Midbrain (tissue), 1 donor: ENCODE results near the gene HS2ST1.
"Not testable (repeated sequence)": the region's sequence is repeated elsewhere in the genome, so short reads cannot be mapped to it uniquely, and the experiment has no call there.

Experiments
- DNase-seq: peaks from one replicate; lab custom pipeline; 2025; lab: John Stamatoyannopoulos, UW

The HS2ST1 gene

DNA sequence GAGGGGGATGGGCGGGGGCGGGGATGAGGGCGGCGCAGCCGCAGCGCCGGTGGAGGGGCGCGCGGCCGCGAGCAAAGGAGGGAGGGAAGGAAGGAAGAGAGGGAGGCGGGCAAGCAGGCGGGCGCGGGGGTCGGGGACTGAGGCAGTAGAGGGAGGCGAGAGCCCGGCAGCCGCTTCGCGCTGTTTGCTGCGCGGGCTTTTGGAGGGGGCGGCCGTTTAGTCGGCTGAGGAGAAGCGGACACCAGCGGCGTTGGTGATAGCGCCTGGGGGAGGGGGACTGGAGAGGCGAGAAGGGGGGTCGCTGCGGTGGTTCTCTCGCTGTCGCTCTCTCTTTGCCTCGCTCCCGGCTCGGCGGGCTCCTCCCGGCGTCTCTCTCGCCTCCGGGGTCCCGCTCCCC lies at the start of gene HS2ST1:
TSS of gene HS2ST1 (plus strand) at position 35 of the 397 bp plus-strand sequence.
- DNase-seq: no peak

DNA sequence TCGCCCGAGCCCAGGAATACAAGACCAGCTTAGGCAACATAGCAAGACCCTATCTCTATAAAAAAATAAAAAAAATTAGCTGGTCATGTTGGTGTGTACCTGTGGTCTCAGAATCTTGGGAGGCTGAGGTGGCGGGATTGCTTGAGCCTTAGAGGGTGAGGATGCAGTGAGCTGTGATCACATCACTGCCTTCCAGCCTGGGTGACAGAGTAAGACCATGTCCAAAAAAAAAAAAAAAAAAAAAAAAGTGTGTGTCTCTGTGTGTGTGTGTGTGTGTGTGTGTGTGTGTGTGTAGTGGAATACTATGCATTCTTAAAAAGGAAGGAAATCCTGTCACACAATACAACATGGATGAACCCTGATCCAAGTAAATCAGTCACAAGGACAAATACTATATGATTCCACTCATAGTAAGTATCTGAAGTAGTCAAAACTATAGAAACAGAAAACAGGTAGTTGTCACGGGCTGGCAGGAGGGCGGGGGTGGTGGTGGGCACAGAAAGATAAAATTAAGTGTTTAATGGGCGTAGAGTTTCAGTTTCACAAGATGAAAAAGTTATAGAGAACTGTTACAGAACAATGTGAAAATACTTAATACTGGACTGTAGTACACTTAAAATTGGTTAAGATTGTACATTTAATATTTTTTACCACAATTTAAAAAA lies 48.3 kb upstream of the HS2ST1 start:
- DNase-seq: no peak

DNA sequence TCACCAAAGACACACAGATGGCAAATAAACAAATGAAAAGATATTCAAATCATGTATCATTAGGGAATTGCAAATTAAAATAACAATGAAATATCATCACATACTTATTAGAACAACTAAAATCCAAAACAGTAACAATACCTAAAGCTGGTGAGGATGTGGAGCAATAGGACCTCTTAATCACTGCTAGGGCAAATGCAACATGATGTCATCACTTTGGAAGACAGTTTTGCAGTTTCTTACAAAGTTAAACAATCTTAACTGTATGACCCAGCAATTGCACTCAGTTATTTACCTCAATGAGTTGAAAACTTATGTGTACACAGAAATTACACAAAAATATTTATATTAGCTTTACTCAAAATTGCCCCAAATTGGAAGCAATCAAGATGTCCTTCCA lies 47.8 kb upstream of the HS2ST1 start:
- DNase-seq: no peak

DNA sequence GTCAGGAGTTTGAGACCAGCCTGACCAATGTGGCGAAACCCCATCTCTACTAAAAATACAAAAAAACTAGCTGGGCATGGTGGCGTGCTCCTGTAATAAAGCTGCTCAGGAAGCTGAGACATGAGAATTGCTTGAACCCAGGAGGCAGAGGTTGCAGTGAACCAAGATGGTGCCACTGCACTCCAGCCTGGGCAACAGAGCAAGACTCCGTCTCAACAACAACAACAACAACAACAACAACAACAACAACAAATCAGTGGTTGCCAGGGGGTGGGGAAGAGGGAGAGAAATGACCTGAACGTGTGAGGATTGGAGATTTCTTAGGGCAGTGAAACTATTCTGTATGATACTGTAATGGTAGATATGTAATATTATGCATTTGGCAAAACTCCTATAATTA lies 47.2 kb upstream of the HS2ST1 start:
- not testable (repeated sequence) for DNase-seq

DNA sequence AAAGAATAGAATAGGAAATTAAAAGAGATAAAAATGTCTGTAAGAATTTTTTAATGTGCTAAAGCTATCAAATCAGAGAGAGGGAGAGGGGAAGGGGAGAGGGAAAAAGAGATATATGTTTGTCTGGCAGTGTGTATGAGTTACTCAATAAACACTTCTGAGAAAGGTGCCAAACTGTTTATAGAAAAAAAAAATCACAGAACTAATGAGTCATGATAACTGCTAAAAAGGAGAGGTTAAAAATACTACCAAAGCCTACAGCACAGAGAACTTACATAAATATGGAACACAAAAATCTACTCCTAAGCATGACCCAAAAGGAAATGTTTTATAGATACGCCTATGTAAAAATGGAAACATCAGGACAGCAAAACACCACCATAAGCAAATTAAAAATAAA lies 46.0 kb upstream of the HS2ST1 start:
- DNase-seq: no peak

DNA sequence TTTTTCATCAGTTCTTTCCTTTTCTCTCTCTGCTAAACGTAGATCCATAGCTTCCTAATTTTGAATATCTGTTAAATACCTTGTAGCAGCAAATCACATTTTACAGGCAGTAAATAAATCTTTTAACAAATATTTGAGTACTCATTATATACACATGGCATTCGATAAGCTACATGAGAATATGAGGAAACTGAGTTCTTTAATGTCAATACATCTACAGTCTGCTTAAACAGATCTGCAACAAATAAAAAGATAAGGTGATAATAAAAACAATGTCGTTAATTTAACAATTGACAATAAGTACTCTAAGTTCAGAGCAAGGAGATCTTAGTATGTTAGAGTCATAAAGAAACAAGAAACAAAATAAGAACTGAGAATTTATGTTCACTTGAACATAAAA lies 43.4 kb upstream of the HS2ST1 start:
- no peak for DNase-seq

DNA sequence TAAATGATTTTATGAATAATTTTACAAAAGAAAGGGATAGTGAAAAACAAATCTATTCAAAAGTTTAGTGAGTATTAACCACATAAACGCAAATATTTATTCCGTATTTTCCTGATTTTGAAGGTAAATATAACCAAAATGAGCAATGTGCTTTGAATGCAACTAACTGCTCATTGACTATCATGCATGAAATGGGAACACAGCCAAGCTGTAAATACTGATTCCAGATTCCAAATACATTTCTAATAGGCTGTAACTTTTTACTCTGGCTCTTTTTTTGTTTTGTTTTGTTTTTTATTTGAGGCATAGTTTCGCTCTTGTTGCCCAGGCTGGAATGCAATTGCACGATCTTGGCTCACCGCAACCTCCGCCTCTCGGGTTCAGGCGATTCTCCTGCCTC lies 42.3 kb upstream of the HS2ST1 start:
- no peak for DNase-seq

DNA sequence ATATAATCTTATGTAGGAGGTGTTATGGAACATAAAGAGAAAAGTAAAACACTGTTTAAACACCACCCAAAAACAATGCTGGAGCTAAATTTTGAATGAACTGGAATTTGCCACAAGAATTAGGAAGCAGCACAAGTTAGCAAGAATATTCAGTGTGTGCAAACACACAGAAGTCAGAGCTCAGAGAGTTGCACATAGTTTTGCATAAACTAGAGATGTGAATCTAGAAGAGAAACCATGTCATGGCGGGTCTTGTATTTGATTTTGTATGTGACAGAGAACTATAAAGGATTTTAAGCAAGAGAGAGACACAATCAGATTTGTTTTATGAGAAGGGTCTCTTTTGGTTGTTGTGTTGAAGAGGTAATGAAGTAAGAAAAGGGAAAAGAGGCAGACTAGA lies 38.7 kb upstream of the HS2ST1 start:
- no peak for DNase-seq

DNA sequence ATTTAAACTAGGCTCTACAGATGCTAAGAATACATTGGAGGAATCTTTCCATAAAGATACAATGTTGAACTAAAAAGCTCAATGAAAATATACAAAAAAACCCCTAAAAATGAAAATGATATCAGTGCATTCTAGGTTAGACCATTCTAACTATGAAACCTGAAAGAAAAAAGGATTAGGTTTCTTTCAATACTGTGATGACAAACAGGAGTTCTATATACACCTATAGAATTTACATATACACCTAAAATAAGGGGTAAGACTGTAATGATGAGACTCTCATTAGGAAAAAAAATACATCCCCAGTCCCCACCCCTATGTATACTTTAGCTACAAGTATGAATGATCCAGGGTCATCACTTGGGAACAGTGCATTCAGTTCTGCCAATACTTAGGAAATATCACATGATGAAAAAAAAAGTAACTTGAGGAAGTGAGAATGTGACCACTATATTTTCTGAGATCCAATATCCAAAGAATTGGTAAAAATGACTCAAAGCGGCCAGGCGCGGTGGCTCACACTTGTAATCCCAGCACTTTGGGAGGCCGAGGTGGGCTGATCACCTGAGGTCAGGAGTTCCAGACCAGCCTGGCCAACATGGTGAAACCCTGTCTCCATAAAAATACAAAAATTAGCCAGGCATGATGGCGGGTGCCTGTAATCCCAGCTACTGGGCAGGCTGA lies 26.8 kb upstream of the HS2ST1 start:
- DNase-seq: no peak

DNA sequence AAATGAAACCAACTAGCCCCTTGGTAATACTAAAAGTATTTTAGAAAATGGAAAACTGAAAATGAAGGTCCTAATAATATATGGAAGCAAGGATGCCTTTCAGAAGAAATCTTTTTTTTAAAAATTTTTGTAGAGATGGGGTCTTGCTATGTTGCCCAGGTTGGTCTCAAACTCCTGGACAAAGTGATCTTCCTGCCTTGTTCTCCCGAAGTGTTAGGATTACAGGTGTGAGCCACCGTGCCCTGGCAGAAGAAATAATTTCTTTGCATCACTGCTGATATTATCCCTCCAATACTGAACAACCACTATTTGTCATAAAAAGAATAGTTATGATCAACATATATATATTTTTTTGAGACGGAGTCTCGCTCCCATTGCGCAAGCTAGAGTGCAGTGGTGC lies 26.1 kb upstream of the HS2ST1 start:
- DNase-seq: no peak

DNA sequence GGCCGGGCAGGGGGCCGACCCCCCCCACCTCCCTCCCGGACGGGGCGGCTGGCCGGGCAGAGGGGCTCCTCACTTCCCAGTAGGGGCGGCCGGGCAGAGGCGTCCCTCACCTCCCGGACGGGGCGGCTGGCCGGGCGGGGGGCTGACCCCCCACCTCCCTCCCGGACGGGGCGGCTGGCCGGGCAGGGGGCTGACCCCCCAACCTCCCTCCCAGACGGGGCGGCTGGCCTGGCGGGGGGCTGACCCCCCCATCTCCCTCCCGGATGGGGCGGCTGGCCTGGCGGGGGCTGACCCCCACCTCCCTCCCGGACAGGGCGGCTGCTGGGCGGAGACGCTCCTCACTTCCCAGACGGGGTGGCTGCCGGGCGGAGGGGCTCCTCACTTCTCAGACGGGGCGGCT lies 15.0 kb upstream of the HS2ST1 start:
- DNase-seq: not testable (repeated sequence)

DNA sequence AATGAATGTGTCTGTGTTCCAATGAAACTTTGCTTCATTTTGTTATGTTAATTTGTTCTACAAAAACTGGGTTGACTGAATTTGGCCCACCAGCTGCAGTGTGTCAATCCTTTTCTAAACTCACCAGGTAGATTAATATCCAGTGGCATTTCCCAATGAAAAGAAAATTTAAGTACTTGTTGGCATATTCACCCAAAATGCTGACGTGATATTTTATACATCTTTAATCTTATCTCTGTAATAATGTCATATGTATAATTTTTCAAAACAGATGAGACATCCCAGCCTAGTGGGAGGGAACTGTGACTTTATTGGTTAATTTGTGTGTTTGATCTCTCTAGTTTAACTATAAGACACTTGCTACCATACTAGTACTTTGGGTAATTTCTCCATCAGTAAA lies 8.6 kb upstream of the HS2ST1 start:
- no peak for DNase-seq

DNA sequence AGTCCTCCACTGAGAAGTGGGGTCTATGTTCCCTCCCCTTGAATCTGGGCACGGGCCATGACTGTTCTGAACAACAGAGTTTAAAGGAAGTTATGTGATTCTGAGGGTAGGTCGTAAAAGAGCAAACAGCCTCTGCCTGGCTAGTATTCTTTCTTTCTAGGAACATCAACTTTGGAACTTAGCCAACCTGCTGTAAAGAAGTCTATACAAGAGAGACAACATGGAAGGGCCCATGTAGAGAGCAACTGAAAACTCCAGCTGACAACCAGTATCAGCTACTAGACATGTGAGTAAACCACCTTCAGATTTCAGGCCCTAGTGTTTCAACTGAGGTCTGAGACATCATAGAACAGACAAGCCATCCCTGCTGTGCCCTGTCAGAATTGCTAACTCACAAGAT lies 8.0 kb upstream of the HS2ST1 start:
- DNase-seq: no peak

DNA sequence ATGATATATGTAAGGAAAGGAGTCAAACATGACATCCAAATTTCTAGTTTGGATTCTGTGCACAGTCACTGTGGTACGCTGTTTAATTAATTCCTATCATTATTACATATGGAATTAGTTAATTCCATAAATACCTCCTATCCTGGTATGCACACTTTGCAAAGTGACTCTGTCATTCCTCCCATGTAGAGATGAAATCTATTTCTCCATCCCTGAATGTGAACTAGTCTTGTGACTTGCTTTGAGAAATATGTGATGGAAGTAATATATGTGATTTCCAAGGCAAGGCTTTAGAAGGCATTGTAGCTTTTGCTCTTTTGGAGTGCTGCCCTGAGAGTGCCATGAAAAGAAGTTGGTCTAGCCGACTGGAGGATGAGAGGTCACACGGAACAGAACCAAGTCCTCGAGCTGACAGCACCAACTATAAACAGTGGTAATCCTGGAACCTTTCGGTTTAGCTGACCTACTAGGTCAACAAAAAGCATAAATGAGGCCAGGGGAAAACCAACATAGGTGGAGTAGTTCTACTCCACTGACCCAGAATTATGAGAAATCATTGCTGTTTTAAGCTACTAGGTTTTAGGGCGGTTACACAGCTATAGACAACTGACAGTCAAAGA lies 2.0 kb upstream of the HS2ST1 start:
- no peak for DNase-seq

DNA sequence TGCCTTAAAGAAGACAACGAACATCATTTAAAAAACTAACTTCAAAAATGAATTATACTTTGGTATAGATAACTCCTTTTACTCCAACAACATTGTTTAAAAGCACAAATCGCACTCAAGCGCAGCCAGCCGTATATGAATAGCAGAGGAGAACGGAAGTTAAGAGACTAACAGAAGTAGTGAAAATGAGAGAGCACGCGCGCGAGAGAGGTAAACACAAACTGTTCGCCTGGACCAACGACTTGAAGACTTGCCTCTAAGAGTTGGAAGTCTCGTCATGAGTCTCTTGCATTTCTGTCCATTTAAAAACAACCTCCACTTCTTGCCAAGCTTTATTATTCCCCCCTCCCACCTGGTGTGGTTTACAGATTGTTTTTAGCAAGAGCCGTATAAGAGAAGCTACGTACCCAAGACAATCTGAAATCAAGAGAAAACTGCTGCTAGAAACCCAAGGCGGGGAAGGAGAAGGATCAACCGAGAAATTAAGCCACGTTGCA lies 988 bp upstream of the HS2ST1 start:
- DNase-seq: peak; percentile 18

DNA sequence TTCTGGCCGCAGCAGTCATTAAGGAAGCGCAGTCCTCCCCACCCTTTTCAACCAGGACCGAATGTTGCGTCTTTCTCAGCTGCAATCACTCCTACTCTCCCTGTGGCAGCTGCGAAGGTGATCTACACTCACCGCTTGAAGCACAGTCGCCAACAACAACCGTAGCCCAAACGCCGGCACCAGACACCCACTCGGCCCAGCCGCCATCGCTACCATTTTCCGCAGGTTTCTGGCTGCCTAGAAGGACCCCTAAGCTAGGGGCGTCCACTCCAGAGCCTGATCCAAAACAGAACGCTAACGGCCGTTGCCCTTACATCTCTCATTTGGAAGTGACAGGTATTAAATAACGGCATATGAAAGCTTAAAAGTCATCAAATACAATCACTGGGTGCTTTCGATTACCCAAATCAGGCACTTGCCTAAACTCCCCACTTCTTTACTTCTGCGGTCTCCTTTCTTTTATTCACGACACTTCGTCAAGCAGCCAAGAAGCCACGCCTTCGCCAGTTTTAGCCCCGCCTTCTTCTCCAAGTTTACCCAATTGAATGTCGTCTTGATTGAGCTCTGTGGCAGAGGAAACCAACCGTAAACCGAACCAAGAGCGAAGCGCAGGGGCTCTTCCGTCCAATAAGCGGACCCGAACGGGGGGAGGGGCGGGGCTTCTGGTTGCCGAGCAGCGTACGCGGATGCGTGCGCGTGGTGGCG lies 387 bp upstream of the HS2ST1 start, which contains the start of gene SELENOF:
TSS of gene SELENOF (minus strand) at position 231 of the 705 bp plus-strand sequence. CDS start at position 216, 15 bp downstream.
- peak; percentile 100 for DNase-seq

DNA sequence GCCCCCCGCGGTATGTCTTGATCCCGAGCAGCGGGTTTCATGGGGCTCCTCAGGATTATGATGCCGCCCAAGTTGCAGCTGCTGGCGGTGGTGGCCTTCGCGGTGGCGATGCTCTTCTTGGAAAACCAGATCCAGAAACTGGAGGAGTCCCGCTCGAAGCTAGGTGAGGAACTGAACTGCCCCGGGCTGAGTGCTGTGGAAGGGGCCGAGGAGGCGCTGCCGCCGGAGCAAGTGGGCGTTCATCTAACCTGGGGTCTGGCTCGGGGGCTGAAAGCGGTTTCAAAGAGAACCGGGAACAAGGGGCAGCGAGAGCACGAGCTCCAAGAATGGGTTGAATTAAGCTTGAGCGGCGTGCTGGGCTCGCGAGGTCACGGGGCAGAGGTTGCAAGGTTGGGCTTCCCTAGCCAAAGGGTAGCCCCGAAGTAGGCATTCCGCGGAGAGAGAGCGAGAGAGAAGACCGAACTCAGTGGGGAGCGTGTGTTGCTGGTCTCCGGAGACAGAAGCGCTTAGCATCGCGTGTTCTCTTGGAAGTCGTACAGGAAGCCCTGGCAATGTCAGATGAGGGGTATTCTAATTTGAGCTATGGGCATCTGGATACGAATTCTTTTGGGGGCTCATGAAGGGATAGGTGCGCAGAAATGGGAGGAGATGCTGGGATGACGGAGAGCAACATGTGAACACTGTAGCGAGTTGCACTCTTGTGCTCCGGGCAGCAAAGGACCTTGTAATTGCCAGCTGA lies 732 bp downstream of the HS2ST1 start:
- peak; percentile 61 for DNase-seq

DNA sequence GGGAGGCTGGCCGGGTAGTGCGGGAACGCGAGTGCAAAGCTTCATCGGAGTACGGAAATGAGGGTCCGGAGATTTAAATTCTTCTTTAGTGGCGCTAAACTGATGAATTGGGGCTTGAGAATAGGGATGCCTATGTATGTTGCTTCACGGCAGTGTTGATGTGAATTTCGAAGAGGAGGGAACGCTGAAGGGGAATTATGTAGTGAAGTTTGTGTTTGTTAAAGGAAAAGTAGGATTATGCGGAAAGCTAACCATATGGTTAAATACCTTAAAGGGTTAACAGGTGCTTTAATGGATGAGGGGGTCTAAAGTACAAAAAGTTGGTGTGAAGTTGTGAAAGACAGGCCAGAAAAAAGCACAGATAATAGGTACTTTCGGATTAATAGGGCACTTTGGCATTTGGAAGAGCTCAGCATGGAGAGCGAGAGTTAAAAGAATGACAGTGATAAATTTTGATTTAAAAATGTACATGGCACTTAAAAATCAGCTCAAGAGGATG lies 1.4 kb downstream of the HS2ST1 start:
- no peak for DNase-seq

DNA sequence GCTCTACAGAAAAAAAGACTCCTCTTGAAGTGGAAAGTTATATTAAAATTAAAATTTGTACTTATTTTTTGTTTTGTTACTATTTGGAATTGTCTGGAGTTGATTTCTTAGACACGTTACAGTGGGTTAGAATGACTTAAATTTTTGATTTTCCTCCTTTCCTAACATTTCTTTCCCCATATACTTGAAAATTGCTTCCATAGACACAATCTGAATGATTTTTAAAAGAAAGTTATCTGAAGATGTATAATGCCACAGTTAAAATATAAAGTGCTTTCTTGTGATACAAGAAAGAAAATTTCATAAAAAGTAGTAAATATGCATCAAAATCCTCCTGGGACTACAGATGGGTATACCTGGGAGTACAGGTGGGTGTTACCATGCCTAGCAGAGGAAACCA lies 2.3 kb downstream of the HS2ST1 start:
- DNase-seq: no peak

DNA sequence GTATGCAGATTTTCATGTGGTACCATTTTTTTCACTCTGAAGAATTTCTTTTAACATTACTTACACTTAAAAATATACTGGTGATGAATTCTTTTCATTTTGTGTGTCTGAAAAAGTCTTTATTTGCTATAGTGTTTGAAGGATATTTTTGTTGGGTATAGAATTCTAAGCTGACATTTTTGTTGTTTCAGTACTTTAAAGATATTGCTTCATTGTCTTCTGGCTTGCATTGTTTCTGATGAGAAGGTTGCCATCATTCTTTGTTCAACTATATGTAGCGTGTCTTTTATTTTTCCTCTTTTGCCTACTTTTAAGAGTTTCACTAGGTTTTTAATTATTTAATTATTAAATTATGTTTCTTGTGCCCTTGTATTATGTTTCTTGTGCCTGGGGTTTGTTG lies 8.0 kb downstream of the HS2ST1 start:
- no peak for DNase-seq

DNA sequence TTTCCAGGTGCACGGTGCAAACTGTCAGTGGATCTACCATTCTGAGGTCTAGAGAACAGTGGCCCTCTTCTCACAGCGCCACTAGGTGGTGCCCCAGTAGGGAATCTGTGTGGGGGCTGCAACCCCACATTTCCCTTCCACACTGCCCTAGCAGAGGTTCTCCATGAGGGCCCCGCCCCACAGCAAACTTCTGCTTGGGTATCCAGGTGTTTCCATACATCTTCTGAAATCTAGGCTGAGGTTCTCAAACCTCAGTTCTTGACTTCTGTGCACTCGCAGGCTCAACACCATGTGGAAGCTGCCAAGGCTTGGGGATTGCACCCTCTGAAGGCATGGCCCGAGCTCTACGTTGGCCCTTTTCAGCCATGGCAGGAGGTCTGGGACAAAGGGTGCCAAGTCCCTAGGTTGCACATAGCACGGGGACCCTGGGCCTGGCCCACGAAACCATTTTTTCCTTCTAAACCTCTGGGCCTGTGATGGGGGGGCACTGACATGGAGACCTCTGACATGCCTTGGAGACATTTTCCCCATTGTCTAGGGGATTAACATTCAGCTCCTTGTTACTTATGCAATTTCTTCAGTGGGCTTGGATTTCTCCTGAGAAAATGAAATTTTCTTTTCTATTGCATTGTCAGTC lies 10.0 kb downstream of the HS2ST1 start:
- DNase-seq: no peak
